GM12873 (cell line): ENCODE data around the gene UBA1.

Experiments used
- CTCF ChIP-seq: IDR thresholded peaks from 2 replicates; pipeline ENCODE4 v1.5.1; 2012; ENCODE audit warnings: low read depth, mild to moderate bottlenecking, moderate library complexity, low read length, control low read depth; ENCODE audit not compliant: insufficient read depth; ENCODE audit errors: missing control alignments

UBA1 gene

DNA sequence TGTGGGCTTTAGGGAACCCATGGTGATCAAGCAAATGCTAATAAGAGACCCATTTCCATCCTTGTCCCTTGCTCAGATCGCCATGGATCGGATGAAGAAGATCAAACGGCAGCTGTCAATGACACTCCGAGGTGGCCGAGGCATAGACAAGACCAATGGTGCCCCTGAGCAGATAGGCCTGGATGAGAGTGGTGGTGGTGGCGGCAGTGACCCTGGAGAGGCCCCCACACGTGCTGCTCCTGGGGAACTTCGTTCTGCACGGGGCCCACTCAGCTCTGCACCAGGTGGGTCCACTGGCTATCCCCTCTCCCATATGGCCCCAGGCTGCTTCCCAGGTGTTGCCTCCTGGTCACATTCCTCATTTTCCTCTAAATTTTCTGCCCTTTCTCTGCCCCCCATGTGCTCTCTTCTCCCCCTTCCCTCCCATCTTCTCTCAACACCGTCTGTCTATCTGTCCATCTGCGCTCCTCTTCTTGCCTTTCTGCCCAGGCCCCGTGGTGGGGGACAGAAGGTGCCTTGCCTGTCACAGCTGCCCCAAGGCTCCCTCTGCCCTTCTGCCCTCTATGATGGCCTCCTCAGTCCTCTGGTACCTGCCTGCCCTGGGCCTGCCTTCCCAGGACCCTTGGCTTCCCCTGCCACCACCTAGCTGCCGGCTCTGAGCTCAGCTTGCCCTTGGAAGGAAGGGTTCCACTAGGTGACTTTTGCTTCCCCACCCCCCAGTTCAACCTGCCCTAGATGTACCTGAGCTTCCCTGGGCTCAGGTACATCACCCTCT lies 30.0 kb downstream of the UBA1 start:
- TF ChIP-seq CTCF: no peak

DNA sequence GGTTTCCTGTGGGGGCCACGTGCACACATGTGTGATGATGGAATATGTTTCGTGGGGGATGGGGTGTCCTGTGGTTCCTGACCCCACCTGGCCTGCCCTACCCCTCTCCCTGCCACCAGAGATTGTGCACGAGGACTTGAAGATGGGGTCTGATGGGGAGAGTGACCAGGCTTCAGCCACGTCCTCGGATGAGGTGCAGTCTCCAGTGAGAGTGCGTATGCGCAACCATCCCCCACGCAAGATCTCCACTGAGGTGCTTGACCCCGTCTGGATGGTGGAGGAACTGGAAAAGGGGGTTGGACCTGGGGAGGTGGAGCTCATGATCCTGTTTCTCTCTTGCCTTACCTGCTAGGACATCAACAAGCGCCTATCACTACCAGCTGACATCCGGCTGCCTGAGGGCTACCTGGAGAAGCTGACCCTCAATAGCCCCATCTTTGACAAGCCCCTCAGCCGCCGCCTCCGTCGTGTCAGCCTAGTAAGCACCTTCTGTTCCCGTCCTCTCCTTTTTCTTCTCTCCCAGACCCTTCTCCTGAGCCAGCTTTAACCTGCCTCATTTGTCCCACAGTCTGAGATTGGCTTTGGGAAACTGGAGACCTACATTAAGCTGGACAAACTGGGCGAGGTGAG lies 30.8 kb downstream of the UBA1 start:
- no peak for TF ChIP-seq CTCF

- TF ChIP-seq CTCF: no peak
Measured at GRCh38 chrX:47224896-47225290, 31.3 kb downstream of the UBA1 start.

DNA sequence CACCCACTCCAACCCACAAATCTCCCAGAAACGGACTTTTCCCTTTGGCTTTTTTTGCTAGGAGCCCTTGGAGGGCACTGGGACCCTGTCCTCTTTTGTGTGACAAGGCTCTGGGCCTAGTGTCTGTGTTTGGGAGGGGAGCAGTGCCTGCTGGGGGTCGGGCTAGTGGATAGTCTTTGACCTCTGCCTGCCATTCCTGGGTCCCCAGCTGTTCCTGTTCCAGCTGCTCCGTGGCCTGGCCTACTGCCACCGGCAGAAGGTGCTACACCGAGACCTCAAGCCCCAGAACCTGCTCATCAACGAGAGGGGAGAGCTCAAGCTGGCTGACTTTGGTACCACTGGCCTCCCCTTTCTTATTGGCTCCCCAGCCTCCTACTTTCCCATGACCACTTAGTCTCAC lies 32.4 kb downstream of the UBA1 start:
- no peak for TF ChIP-seq CTCF

- TF ChIP-seq CTCF: no peak
Measured at GRCh38 chrX:47226531-47227333, 33.1 kb downstream of the UBA1 start.

DNA sequence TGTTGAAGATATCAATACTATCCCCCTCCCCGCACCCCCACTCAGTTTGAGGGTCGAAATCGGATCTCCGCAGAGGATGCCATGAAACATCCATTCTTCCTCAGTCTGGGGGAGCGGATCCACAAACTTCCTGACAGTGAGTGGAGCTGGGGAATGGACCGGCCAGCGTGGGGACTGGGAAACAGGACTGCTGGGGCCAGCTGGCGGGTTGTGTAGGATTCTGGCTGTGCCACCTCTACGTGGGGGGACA lies 33.6 kb downstream of the UBA1 start:
- TF ChIP-seq CTCF: no peak

DNA sequence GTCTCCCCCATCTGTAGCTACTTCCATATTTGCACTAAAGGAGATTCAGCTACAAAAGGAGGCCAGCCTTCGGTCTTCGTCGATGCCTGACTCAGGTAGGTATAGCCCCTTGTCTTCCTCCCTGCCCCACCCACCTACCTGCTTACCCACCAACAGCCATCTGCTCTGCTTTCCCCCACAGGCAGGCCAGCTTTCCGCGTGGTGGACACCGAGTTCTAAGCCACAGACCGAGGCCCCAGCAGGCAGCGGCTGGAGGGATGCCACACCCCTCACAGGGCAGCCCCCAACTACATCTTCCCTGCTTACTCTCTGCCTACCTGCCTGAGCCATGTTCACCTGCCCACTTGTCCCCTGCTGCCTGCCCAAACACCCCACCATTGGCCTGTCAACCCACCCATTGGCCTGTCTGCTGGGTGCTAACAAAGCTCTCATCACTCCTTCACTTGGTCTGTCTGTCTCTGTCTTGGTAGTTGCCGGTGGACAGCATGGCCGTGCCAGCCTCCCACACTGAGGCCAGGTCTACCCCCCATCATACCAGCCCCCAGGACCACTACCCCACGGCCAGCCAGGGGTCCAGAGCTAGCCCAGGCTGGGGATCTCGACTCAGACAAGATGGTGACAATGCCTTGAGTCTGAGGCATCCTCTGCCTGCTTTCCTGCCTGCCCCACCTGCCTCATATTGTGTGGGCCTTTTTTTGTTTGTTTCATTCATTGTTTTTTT lies 35.1 kb downstream of the UBA1 start:
- TF ChIP-seq CTCF: no peak
